Measurements from ENCODE around the gene NEK9. TPM values are rescaled to one million over a fixed set of nuclear protein-coding genes. Genes with fewer than 3 reads are reported as not detected.

Gene NEK9
- total RNA-seq, 4 donors from 2014 or later = 65.4 to 84.6 (median 76.9) TPM

- Histone ChIP-seq H3K27me3 (no peaks in the 10 kb centered on the region), H3K4me3 (replicated peaks in 1 of 3) (peak overlapping the region; percentile 70 to 83 (median 71)), H3K4me1 (peaks cover 22 to 28% of the 10 kb centered on the region in 2 donors), H3K27ac (peak overlapping the region in 2 of 3 donors; percentile 93 to 95), H3K36me3 (no peaks in the 10 kb centered on the region), H3K9me3 (no peaks in the 10 kb centered on the region)
- 1 to 5% methylated on average over 6 of the region's 6 CpGs for WGBS, 2 donors
- intact Hi-C loops (cut with DNase I) = no loop called here
- no peak for DNase-seq
- no peak for TF ChIP-seq CTCF (IDR thresholded peaks at IDR 0.05)
- TF ChIP-seq POLR2A (IDR thresholded peaks at IDR 0.05) = no peak
Observed at GRCh38 chr14:75126121-75126544, 715 bp downstream of the NEK9 start.

GRCh38 chr14:75125617-75126016 is 1.2 kb downstream of the NEK9 start:
- Histone ChIP-seq H3K36me3 (no peaks in the 10 kb centered on the region), H3K27me3 (no peaks in the 10 kb centered on the region), H3K9me3 (no peaks in the 10 kb centered on the region), H3K4me1 (peaks cover 22 to 28% of the 10 kb centered on the region in 2 donors), H3K4me3 (replicated peaks in 1 of 3) (peak overlapping the region in 1 of 3 donors; percentile 71), H3K27ac (peak overlapping the region in 1 of 3 donors; percentile 95)
- no peak for DNase-seq
- intact Hi-C loops (cut with DNase I) = no loop called here
- no peak for TF ChIP-seq POLR2A (IDR thresholded peaks at IDR 0.05)
- TF ChIP-seq CTCF (IDR thresholded peaks at IDR 0.05) = no peak
- WGBS, 2 donors = 76 to 78% methylated on average over 5 of the region's 5 CpGs

- Histone ChIP-seq H3K4me1 (peaks cover 22 to 28% of the 10 kb centered on the region in 2 donors), H3K27me3 (no peaks in the 10 kb centered on the region), H3K9me3 (no peaks in the 10 kb centered on the region), H3K4me3 (replicated peaks in 1 of 3) (no peak overlapping the region), H3K36me3 (peaks cover 10 to 14% of the 10 kb centered on the region in 2 donors), H3K27ac (no peak overlapping the region)
- no peak for DNase-seq
- intact Hi-C loops (cut with DNase I) = no loop called here
- 66 to 80% methylated on average over 7 of the region's 7 CpGs for WGBS, 2 donors
- TF ChIP-seq POLR2A (IDR thresholded peaks at IDR 0.05) (no peak), CTCF (IDR thresholded peaks at IDR 0.05) (no peak)
Observed at GRCh38 chr14:75123991-75124390, 2.9 kb downstream of the NEK9 start.

- no peak overlapping the region for H3K27ac ChIP-seq
- H3K36me3 ChIP-seq = peaks cover 20 to 22% of the 10 kb centered on the region in 2 donors
- intact Hi-C loops (cut with DNase I) = no loop called here
Observed at GRCh38 chr14:75121552-75121951, 5.3 kb downstream of the NEK9 start.

More at GRCh38 chr14:75121552-75121951, 5.3 kb downstream of the NEK9 start:
- no peaks in the 10 kb centered on the region for H3K9me3 ChIP-seq
- H3K4me3 ChIP-seq (replicated peaks in 1 of 3) = no peak overlapping the region
- no peak for DNase-seq
- no peaks in the 10 kb centered on the region for H3K27me3 ChIP-seq
- peaks cover 7 to 13% of the 10 kb centered on the region in 2 donors for H3K4me1 ChIP-seq
- TF ChIP-seq POLR2A (IDR thresholded peaks at IDR 0.05) = no peak
- TF ChIP-seq CTCF (IDR thresholded peaks at IDR 0.05) = no peak
- WGBS, 2 donors = 93 to 97% methylated on average over 7 of the region's 7 CpGs
